ENCODE measurements around the gene PLEKHJ1. TPM values are rescaled to one million over a fixed set of nuclear protein-coding genes. Genes with fewer than 3 reads are reported as not detected.

PLEKHJ1 gene
- total RNA-seq, 2 donors from 2014 or later, result 26.3 to 46.2 TPM

GRCh38 chr19:2247433-2248101, 11.4 kb upstream of the PLEKHJ1 start:
- Histone ChIP-seq H3K36me3 (peaks cover 54% of the 10 kb centered on the region), H3K27me3 (replicated peaks; ENCODE audit: insufficient read depth) (peaks cover 13% of the 10 kb centered on the region), H3K9me3 (no peaks in the 10 kb centered on the region), H3K4me3 (no peak overlapping the region), H3K27ac (no peak overlapping the region), H3K4me1 (ENCODE audit: control insufficient read depth in 1 of 2, low read depth in 2 of 2) (peaks cover 15 to 40% of the 10 kb centered on the region in 2 donors)
- TF ChIP-seq, protein P1, sequence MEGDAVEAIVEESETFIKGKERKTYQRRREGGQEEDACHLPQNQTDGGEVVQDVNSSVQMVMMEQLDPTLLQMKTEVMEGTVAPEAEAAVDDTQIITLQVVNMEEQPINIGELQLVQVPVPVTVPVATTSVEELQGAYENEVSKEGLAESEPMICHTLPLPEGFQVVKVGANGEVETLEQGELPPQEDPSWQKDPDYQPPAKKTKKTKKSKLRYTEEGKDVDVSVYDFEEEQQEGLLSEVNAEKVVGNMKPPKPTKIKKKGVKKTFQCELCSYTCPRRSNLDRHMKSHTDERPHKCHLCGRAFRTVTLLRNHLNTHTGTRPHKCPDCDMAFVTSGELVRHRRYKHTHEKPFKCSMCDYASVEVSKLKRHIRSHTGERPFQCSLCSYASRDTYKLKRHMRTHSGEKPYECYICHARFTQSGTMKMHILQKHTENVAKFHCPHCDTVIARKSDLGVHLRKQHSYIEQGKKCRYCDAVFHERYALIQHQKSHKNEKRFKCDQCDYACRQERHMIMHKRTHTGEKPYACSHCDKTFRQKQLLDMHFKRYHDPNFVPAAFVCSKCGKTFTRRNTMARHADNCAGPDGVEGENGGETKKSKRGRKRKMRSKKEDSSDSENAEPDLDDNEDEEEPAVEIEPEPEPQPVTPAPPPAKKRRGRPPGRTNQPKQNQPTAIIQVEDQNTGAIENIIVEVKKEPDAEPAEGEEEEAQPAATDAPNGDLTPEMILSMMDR (IDR thresholded peaks at IDR 0.05), result no peak
- no peak for ATAC-seq (ENCODE audit: insufficient number of reproducible peaks, low FRiP score, low read depth)
- no peak for DNase-seq (ENCODE audit: low spot score)

DNA sequence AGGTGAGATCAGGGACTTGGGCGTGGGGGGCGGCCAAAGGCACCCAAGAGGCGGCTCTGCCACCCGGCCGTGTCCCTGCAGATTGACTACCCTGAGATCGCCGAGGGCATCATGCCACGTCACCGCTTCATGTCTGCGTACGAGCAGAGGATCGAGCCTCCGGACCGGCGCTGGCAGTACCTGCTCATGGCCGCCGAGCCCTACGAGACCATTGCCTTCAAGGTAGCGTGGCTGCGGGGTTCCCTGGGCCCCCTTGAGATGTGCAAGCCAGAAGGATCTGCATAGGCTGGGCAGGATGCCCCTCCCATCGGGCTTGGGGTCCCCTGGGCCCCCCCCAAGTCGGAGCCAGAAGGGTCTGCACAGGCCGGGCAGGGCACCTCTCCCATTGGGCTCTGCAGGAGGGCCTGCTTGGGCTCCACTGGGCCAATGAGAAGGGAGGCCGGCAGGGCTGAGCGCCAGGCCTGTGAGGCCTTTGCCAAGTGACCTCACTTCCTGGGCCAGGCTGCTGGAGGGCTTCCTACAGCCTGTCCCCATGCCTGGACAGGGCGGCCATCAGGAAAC, 10.8 kb upstream of the PLEKHJ1 start:
- Histone ChIP-seq H3K9me3 (no peaks in the 10 kb centered on the region), H3K27me3 (replicated peaks; ENCODE audit: insufficient read depth) (peaks cover 7% of the 10 kb centered on the region), H3K27ac (no peak overlapping the region), H3K36me3 (peaks cover 54% of the 10 kb centered on the region), H3K4me1 (ENCODE audit: control insufficient read depth in 1 of 2, low read depth in 2 of 2) (peaks cover 17 to 40% of the 10 kb centered on the region in 2 donors), H3K4me3 (no peak overlapping the region)
- TF ChIP-seq, protein P1 (IDR thresholded peaks at IDR 0.05), result no peak
- DNase-seq (ENCODE audit: low spot score) (no peak), ATAC-seq (ENCODE audit: insufficient number of reproducible peaks, low FRiP score, low read depth) (no peak)

GRCh38 chr19:2246014-2246620, 10.0 kb upstream of the PLEKHJ1 start:
- Histone ChIP-seq H3K27me3 (replicated peaks; ENCODE audit: insufficient read depth) (peaks cover 7% of the 10 kb centered on the region), H3K27ac (no peak overlapping the region), H3K36me3 (peaks cover 54% of the 10 kb centered on the region), H3K4me1 (ENCODE audit: control insufficient read depth in 1 of 2, low read depth in 2 of 2) (peaks cover 20 to 40% of the 10 kb centered on the region in 2 donors), H3K9me3 (no peaks in the 10 kb centered on the region), H3K4me3 (no peak overlapping the region)
- DNase-seq (ENCODE audit: low spot score) (no peak), ATAC-seq (ENCODE audit: insufficient number of reproducible peaks, low FRiP score, low read depth) (no peak)
- TF ChIP-seq, protein P1 (IDR thresholded peaks at IDR 0.05), result no peak

GRCh38 chr19:2245273-2245672, 9.1 kb upstream of the PLEKHJ1 start:
- H3K4me3 ChIP-seq, result no peak overlapping the region
- H3K27me3 ChIP-seq (replicated peaks; ENCODE audit: insufficient read depth), result peaks cover 4% of the 10 kb centered on the region
- TF ChIP-seq, protein P1 (IDR thresholded peaks at IDR 0.05), result no peak
- H3K4me1 ChIP-seq (ENCODE audit: control insufficient read depth in 1 of 2, low read depth in 2 of 2), result peaks cover 23 to 40% of the 10 kb centered on the region in 2 donors
- H3K36me3 ChIP-seq, result peaks cover 54% of the 10 kb centered on the region
- DNase-seq (ENCODE audit: low spot score), result no peak
- H3K27ac ChIP-seq, result no peak overlapping the region
- H3K9me3 ChIP-seq, result no peaks in the 10 kb centered on the region
- no peak for ATAC-seq (ENCODE audit: insufficient number of reproducible peaks, low FRiP score, low read depth)

DNA sequence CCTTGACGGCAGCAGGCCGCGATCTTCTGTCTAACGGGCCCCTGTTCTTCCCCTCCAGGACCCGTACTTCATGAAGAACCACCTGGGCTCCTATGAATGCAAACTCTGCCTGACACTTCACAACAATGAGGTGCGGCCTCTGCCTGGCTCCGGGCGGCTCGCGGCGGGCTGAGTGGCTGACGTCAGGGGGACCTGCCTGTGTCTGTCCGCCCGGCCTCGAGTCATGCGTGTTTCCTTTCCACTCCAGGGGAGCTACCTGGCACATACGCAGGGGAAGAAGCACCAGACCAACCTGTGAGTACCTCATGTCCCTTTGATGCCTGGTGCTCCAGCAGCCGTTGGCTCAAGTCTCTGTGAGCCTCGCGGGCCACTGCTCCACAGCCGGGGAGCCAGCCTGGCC, 8.4 kb upstream of the PLEKHJ1 start:
- H3K4me3 ChIP-seq, result no peak overlapping the region
- no peaks in the 10 kb centered on the region for H3K9me3 ChIP-seq
- peaks cover 54% of the 10 kb centered on the region for H3K36me3 ChIP-seq
- H3K27me3 ChIP-seq (replicated peaks; ENCODE audit: insufficient read depth), result no peaks in the 10 kb centered on the region
- peaks cover 27 to 43% of the 10 kb centered on the region in 2 donors for H3K4me1 ChIP-seq (ENCODE audit: control insufficient read depth in 1 of 2, low read depth in 2 of 2)
- ATAC-seq (ENCODE audit: insufficient number of reproducible peaks, low FRiP score, low read depth), result no peak
- DNase-seq (ENCODE audit: low spot score), result no peak
- H3K27ac ChIP-seq, result no peak overlapping the region
- TF ChIP-seq, protein P1 (IDR thresholded peaks at IDR 0.05), result no peak
